HG02852 (cell line): ENCODE measurements around the gene IRS4.

ENCODE experiments used
- ATAC-seq: cut with Tn5 transposase; IDR thresholded peaks from one replicate; pipeline ENCODE4 v1.9.1; 2021; ENCODE audit warnings: mild to moderate bottlenecking, moderate library complexity; ENCODE audit not compliant: unreplicated experiment

The IRS4 gene

DNA sequence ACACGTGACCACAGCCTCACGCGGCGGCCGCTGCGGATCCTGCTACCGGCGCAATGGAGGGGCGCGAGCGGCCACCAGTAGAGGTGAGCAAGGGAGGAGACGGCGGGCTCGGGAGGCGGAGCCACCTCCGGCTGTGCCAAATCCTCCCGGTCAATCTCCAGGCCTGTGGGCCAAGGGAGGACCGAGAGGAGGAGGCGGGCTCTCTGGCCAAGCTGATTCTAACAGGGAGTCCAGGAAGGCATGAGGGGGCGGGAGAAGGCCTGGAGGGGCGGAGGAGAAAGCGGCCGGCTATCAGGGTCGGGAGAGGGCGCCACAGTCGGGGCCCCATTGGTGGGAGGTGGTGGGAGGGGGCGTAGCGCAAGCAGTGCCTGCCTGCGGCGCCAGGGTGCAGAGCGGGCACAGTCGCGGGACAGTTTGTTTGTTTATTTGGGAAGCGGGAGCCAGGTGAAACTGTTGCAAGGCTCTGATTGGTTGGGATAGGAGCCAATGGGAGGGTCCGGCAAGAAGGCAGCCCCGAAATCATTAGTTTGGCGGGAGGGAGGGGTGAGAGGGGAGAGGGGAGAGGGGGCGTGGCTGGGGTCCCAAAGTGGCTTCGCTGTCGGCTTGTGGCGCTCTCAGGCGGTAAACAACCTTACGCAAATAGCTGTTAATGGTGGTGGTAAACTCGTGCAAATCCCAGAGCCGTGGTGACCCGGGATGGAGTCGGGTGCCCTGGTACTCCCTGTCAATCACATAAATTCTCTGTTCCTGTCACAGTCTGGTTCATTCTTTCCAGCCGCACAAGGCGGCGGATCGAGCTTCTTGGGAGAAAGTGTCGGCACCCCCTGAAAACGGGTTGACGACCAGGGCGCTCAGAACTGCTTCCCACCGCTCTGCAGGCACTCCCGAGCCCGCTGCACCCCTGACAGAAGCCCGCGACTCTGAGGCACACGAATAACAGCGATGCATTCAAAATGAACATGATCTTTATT is at the start of gene IRS4:
IRS4 (minus strand) TSS at position 55 of the 971 bp plus-strand sequence.
- no peak for ATAC-seq

DNA sequence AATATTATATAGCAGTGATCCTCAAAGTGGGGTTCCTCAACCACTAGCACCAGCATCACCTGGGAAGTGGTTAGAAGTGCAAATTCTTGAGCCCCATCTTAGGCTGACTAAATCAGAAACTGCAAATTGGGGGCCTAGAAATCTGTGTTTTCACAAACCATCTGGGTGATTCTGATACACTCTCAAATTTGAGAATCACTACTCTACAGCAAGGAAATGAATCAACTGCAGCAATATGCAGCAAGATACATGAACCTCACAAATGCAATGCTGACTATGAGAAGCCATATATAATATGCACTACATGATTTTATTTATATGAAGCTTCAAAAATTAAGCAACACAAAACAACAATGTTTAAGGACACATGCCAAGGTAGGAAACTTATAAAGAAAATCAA is 36.2 kb upstream of the IRS4 start:
- no peak for ATAC-seq

DNA sequence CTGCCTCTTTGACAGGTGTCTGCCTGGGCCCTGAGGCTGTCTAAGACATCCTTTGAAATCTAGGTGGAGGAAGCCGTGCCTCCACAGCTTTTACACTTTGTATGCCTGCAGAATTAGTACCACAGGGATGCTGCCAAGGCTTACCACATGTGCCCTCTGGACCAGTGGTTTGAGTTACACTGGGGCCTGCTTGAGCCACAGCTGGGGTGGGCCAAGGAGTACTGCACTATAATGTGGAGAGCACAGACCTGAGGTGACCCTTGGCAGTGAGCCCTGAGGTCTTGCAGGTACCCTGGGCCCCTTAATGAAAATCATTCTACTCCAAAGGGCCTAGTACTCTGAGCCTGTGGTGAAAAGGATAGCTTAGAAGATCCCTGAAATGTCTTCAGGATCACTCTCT is 27.2 kb upstream of the IRS4 start:
- no peak for ATAC-seq

- no peak for ATAC-seq
Observed at GRCh38 chrX:108740299-108740774, 4.0 kb upstream of the IRS4 start.

- ATAC-seq: no peak
Observed at GRCh38 chrX:108737754-108738153, 1.4 kb upstream of the IRS4 start.

GRCh38 chrX:108735679-108736508 is 469 bp downstream of the IRS4 start:
- ATAC-seq: no peak

DNA sequence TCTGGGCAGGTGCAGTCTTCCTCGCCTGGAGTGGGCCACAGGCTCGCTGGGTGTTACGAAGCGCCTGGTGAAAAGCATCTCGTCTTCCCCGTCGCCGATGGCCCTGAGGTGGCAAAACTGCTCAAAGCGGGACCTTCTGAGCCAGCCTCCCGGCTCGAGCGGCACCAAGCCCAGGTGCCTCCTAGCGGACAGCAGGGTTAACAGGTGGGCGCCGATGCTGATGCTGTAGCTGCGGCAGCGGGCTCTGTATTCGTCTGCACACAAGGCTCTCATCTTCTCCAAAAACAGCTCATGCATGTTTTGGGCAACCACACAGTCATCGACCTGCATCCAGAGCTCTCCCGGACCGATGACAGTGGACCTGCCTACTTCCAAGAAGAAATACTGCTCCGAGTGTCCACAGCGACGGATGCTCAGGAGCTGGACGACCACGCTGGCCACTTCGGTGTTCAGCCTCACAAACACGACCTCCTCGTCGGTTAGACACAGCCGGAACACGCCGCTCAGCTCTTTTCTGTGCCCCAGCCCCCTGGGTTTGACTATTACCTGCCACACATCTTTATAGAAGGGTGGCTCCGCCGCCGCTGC is 1.2 kb downstream of the IRS4 start:
- no peak for ATAC-seq

GRCh38 chrX:108734426-108734825 is 1.9 kb downstream of the IRS4 start:
- ATAC-seq: no peak

DNA sequence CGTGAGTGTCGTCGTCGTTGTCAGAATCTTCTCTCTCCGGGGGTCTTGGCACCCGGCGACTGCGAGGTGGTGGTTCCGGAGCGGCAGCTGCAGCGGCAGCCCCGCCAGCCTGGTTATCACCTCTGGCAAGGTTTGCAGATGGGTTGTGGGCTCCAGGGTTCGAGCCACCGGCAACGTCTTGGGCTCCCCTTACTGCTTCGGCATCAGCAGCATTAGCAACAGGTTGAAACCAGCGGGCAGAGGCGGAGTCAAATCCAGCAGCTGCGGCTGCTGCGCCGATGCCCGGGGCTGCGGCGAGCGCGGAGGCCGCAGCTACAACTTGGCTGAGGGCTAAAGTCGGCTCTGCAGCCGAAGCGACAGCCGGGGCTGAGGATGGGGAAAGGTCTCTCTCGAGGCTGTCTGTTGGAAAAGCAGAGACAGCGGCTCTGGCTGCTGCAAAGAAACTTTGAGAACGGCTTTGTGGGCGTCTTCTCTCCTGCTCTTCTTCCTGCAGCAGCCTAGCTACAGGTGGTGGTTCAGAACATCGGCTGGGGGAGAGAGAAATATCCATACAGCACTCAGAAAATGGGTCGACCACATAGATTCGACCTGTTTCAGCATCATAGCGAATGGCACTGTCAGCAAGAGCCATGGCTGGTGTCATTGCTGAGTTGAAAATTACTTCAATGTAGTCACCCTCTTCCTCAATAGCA is 3.6 kb downstream of the IRS4 start:
- ATAC-seq: no peak

- no peak for ATAC-seq
Observed at GRCh38 chrX:108731153-108731552, 5.2 kb downstream of the IRS4 start.

DNA sequence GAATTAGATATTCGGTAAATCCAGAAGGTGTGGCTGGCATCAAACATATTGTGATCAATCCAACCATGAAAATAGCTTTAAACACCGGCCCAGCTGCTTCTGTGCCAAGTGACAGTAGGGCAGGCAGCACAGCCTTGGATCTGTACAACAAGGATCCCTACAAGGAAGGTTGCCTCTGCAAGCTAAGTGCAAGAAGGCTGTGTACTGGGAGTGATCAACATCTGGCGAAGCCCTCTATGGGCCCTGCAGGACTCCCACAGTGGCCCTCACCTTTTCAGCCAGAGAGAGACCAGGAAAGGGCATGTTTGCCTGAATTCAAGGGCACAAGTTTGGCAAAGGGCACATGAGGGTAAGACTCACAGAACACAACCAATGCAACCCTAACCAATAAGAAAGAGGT is 9.6 kb downstream of the IRS4 start:
- ATAC-seq: no peak

DNA sequence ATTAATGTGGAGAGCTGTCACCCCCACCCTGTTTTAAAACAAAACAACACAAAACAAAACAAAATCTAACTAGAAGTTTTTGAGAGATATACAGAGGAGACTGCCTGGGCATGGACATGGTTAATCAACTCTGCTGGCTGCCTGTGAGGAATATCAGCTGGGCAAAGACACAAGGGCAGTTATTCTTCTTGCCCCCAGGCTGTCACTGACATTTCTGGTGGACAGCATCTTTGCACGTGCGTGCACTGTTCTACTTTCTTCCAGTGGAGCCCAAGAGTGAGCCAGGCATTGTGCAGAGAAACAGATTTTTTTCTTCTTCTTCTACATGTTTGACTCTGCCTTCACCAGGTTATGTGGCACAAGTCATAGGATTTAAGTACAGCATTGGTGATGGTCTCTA is 13.8 kb downstream of the IRS4 start:
- ATAC-seq: no peak

DNA sequence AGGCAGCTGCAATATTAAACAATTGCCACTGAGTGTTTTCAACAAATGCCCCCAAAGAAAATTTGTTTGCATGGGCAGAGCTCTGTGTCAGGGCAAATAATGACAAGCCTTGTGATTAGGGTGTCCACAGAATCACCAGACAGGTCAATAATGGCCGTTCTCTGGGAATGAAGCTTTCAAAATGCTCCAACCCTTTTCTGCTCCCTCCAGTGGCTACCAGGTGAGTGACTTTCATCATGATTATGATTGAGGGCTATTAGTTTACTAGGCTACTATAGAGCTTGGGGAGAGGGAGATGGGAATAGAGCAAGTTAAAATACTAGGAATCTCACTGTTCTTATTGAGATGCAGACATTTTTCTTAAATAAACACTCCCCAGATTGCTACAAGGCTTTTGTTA is 23.5 kb downstream of the IRS4 start:
- no peak for ATAC-seq

DNA sequence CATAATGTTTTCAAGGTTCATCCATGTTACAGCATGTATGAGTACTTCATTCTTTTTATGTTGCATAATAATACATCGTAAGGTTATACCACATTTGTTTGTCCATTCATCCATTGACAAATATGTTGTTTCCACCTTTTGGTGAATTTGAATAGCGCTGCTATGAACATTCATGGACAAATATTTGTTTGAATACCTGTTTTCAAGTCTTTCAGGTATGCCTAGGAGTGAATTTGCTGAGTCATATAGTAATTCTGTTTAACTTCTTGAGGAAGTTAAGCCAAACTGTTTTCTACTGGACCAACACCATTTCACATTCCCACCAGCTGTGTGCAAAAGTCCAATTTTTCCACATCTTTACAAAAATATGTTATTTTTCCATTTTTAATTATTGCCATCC is 31.5 kb downstream of the IRS4 start:
- ATAC-seq: no peak

DNA sequence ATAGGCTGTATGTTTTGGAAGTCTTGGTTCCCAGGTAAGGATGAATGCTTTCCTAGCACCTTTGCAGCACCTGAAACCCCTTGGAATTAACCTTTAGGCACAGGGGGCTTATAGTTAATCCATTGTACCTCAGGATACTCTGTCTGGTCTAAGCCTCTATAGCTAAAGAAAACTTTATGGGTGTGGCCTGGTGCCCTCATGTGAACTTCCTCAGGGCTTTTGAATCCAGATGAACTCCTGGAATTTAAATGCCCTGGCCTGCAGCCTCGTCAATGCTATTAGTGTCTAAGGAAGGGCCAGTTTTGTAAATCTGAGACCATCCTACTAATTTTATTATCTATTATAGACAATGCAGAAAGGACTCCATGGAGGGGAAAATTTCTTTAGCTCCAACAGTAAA is 33.8 kb downstream of the IRS4 start:
- no peak for ATAC-seq

DNA sequence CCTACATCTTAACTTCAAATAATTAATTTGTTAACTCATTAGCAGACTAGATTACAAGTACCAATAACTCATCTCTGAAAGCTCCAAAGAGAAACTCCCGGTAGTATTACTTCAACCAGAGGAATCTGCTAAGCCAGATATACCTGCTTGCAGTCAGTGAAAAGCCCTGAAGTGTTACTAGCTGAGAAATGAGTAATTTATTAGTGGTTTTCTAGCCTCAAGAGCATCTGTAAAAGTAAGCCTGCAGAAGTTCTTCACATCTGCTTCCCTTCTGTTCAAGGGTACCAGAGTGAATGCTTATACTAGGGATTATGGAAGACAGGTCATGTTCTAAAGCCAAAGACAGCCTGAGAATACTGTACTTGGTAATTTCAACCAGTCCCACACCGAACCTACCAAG is 34.7 kb downstream of the IRS4 start:
- no peak for ATAC-seq

DNA sequence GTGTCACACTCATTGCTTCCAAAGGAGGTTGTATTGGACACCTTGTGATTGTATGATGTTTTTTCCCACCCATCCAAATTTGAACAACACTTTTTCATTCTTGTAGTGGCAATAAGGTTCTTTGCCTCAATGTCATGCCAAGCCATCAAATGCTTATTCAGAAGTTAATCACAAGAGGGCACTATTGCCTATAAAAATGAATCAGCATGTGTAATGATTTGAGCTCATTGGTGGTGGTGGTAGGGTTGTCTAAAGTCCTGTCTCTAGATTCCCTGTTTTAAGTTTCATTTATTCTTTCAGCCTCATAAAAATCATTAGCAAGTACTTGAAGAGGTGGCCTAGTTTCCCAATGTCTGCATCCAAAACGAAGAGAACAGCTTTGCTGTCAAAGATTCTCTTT is 37.0 kb downstream of the IRS4 start:
- ATAC-seq: peak; percentile 84

DNA sequence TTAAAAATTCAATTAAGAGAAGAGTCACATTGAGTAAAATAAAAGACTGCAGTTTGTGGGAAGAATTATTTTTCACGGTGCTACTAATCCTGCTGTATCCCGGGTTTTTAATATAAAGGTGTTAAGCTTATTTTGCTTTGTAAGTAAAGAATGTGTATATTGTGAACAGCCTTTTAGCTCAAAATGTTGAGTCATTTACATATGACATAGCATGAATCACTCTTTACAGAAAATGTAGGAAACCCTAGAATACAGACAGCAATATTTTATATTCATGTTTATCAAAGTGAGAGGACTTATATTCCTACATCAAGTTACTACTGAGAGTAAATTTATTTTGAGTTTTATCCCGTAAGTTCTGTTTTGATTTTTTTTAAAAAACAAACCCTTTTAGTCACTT is 39.7 kb downstream of the IRS4 start:
- no peak for ATAC-seq
